ENCODE results near the gene RCBTB1. TPM values are rescaled to one million over a fixed set of nuclear protein-coding genes. Genes with fewer than 3 reads are reported as not detected.

Gene RCBTB1
- total RNA-seq, 1 experiment from 2014 or later = 14.8 TPM

- no peak overlapping the region for H3K4me3 ChIP-seq (ENCODE audit: low read depth in 2 of 2, low read length in 2 of 2)
- no peak for TF ChIP-seq POLR2AphosphoS5 (IDR thresholded peaks at IDR 0.05; ENCODE audit: low read depth, low read length)
- TF ChIP-seq CTCF (IDR thresholded peaks at IDR 0.05) = no peak
- TF ChIP-seq REST (IDR thresholded peaks at IDR 0.05; ENCODE audit: insufficient read depth in 1 of 2, low read depth in 2 of 2, low read length in 1 of 2) = no peak
- TF ChIP-seq TCF7L2 (IDR thresholded peaks at IDR 0.05; ENCODE audit: low read depth, low read length) = no peak
- TF ChIP-seq SIN3A (IDR thresholded peaks at IDR 0.05; ENCODE audit: borderline replicate concordance, insufficient read depth, low read depth, low read length) = no peak
- H3K4me1 ChIP-seq (ENCODE audit: control insufficient read depth, insufficient read depth, low read length) = no peaks in the 10 kb centered on the region
- DNase-seq (ENCODE audit: low read depth, low spot score) (no peak), ATAC-seq (no peak)
- ChIA-PET CTCF (interaction anchor here (0.9 kb wide), 1 partner anchor 278 kb away, joined by 3 read pairs; no protein-coding TSS in a partner anchor), POLR2A (no interaction called here)
- no peaks in the 10 kb centered on the region for H3K9me3 ChIP-seq (ENCODE audit: control insufficient read depth, insufficient read depth, low read depth, low read length)
- no TSS peak for BruUV-seq (replicated peaks)
- no peak overlapping the region for H3K27ac ChIP-seq (ENCODE audit: low read length)
- intact Hi-C loops (cut with micrococcal nuclease; ENCODE audit: unreplicated experiment) (no loop called here), in situ Hi-C loops (cut with HindIII; ENCODE audit: low pct_unique_long_range_greater_than_20kb, low sequenced_read_pairs) (no loop called here)
- H3K36me3 ChIP-seq (ENCODE audit: control insufficient read depth, insufficient read depth, low read length) = no peaks in the 10 kb centered on the region
- H3K27me3 ChIP-seq (ENCODE audit: control insufficient read depth, insufficient read depth, low read length) = no peaks in the 10 kb centered on the region
Measured at GRCh38 chr13:49559006-49559405, 26.4 kb downstream of the RCBTB1 start.

- in situ Hi-C loops (cut with HindIII; ENCODE audit: low pct_unique_long_range_greater_than_20kb, low sequenced_read_pairs) = no loop called here
- POLR2A ChIA-PET = no interaction called here
Measured at GRCh38 chr13:49554387-49554786, 31.0 kb downstream of the RCBTB1 start.

More at GRCh38 chr13:49554387-49554786, 31.0 kb downstream of the RCBTB1 start:
- ATAC-seq (no peak), DNase-seq (ENCODE audit: low read depth, low spot score) (no peak)
- H3K4me1 ChIP-seq (ENCODE audit: control insufficient read depth, insufficient read depth, low read length) = no peaks in the 10 kb centered on the region
- H3K9me3 ChIP-seq (ENCODE audit: control insufficient read depth, insufficient read depth, low read depth, low read length) = no peaks in the 10 kb centered on the region
- H3K27ac ChIP-seq (ENCODE audit: low read length) = no peak overlapping the region
- no peak for TF ChIP-seq CTCF (IDR thresholded peaks at IDR 0.05)
- TF ChIP-seq SIN3A (IDR thresholded peaks at IDR 0.05; ENCODE audit: borderline replicate concordance, insufficient read depth, low read depth, low read length) = no peak
- TF ChIP-seq POLR2AphosphoS5 (IDR thresholded peaks at IDR 0.05; ENCODE audit: low read depth, low read length) = no peak
- no peak for TF ChIP-seq REST (IDR thresholded peaks at IDR 0.05; ENCODE audit: insufficient read depth in 1 of 2, low read depth in 2 of 2, low read length in 1 of 2)
- TF ChIP-seq TCF7L2 (IDR thresholded peaks at IDR 0.05; ENCODE audit: low read depth, low read length) = no peak
- H3K27me3 ChIP-seq (ENCODE audit: control insufficient read depth, insufficient read depth, low read length) = no peaks in the 10 kb centered on the region
- intact Hi-C loops (cut with micrococcal nuclease; ENCODE audit: unreplicated experiment) = no loop called here
- CTCF ChIA-PET = no interaction called here
- H3K4me3 ChIP-seq (ENCODE audit: low read depth in 2 of 2, low read length in 2 of 2) = no peak overlapping the region
- H3K36me3 ChIP-seq (ENCODE audit: control insufficient read depth, insufficient read depth, low read length) = no peaks in the 10 kb centered on the region
- BruUV-seq (replicated peaks) = no TSS peak
